HepG2 (cell line): ENCODE results near the gene TRIM37. TPM values are rescaled to one million over a fixed set of nuclear protein-coding genes. Genes with fewer than 3 reads are reported as not detected.

ENCODE experiments used
- AGO1 ChIP-seq: fragments of 200-400 bp; formaldehyde crosslinking; IDR thresholded peaks from 2 replicates; pipeline ENCODE4 v1.6.1; 2017; ENCODE audit warnings: mild to moderate bottlenecking, low read depth, low read length, moderate library complexity; ENCODE audit not compliant: poor library complexity, severe bottlenecking
- ATF1 ChIP-seq: IDR thresholded peaks from 2 replicates; pipeline ENCODE4 v1.6.1; 2016; ENCODE audit warnings: mild to moderate bottlenecking, control low read depth
- DR1 ChIP-seq: sonication (generic); formaldehyde crosslinking; IDR thresholded peaks from 2 replicates; pipeline ENCODE4 v1.8.0; 2021; ENCODE audit warnings: mild to moderate bottlenecking, missing genetic modification reagents, inconsistent platforms
- ELF3 ChIP-seq: IDR thresholded peaks from 2 replicates; pipeline ENCODE4 v1.6.1; 2016; ENCODE audit warnings: missing genetic modification reagents, missing compliant biosample characterization
- ERF ChIP-seq: IDR thresholded peaks from 2 replicates; pipeline ENCODE4 v1.6.1; 2018; ENCODE audit warnings: missing biosample characterization, missing genetic modification reagents
- FOXP4 ChIP-seq: sonication (generic); formaldehyde crosslinking; IDR thresholded peaks from 2 replicates; pipeline ENCODE4 v1.4.0; 2020; ENCODE audit warnings: missing genetic modification reagents
- HNF1B ChIP-seq: sonication (generic); formaldehyde crosslinking; IDR thresholded peaks from 2 replicates; pipeline ENCODE4 v1.5.1; 2020; ENCODE audit warnings: mild to moderate bottlenecking, moderate library complexity, missing genetic modification reagents
- HNRNPL ChIP-seq: fragments of 200-400 bp; formaldehyde crosslinking; IDR thresholded peaks from 2 replicates; pipeline ENCODE4 v1.6.1; 2017; ENCODE audit warnings: mild to moderate bottlenecking, low read depth, low read length
- KDM4B ChIP-seq: sonication (generic); formaldehyde crosslinking; IDR thresholded peaks from 2 replicates; pipeline ENCODE4 v1.4.0; 2020; ENCODE audit warnings: missing genetic modification reagents
- PATZ1 ChIP-seq: sonication (generic); formaldehyde crosslinking; IDR thresholded peaks from 2 replicates; pipeline ENCODE4 v1.4.0; 2020; ENCODE audit warnings: missing genetic modification reagents
- PAXIP1 ChIP-seq: sonication (generic); formaldehyde crosslinking; conservative IDR thresholded peaks from 2 replicates; pipeline ENCODE4 v1.4.0; 2020; ENCODE audit warnings: mild to moderate bottlenecking, missing genetic modification reagents, moderate library complexity
- RFXAP ChIP-seq: sonication (generic); formaldehyde crosslinking; IDR thresholded peaks from 2 replicates; pipeline ENCODE4 v1.4.0; 2020; ENCODE audit warnings: missing genetic modification reagents, borderline replicate concordance
- SMAD9 ChIP-seq: sonication (generic); formaldehyde crosslinking; IDR thresholded peaks from 2 replicates; pipeline ENCODE4 v1.5.1; 2020; ENCODE audit warnings: mild to moderate bottlenecking, missing genetic modification reagents
- ZBTB26 ChIP-seq: IDR thresholded peaks from 2 replicates; pipeline ENCODE4 v1.6.1; 2016; ENCODE audit warnings: missing compliant biosample characterization, missing genetic modification reagents, borderline replicate concordance
- ZNF557 ChIP-seq: sonication (generic); formaldehyde crosslinking; IDR thresholded peaks from 2 replicates; pipeline ENCODE4 v1.4.0; 2020; ENCODE audit warnings: missing genetic modification reagents
- ZNF605 ChIP-seq: sonication (generic); formaldehyde crosslinking; IDR thresholded peaks from 2 replicates; pipeline ENCODE4 v1.8.0; 2022; ENCODE audit warnings: mild to moderate bottlenecking, missing genetic modification reagents
- ZNF792 ChIP-seq: IDR thresholded peaks from 2 replicates; pipeline ENCODE4 v1.6.1; 2016
- ZNF883 ChIP-seq: sonication (generic); formaldehyde crosslinking; IDR thresholded peaks from 2 replicates; pipeline ENCODE4 v1.5.1; 2020; ENCODE audit warnings: mild to moderate bottlenecking, missing genetic modification reagents; ENCODE audit errors: not compliant biosample characterization
- ZSCAN12 ChIP-seq: sonication (generic); formaldehyde crosslinking; IDR thresholded peaks from 2 replicates; pipeline ENCODE4 v1.9.0; 2021; ENCODE audit warnings: mild to moderate bottlenecking, missing genetic modification reagents
- polyA plus RNA-seq, 8 experiments: library from polyadenylated mRNA; depleted of rRNA in 3 of 8; stranded (reverse) in 7 of 8; unstranded in 1 of 8; fragments of >200 nt; fragmentation: Illumina TruSeq in 4 of 8; extraction: Trizol in 4 of 8; gene quantifications; 2 replicates each; pipeline versions ENCODE4 v1.2.1 to v1.2.3, GENCODE V29; 2011 to 2016; ENCODE audit warnings: low read depth in 4 of 8, missing spikeins in 1 of 8, mixed read lengths in 1 of 8; ENCODE audit not compliant: insufficient read depth in 1 of 8
- total RNA-seq, 5 experiments: library from RNA; depleted of rRNA; stranded (reverse); fragments of >200 nt; fragmentation: Illumina TruSeq; extraction: Trizol; gene quantifications; 2 replicates each; pipeline ENCODE4 v1.2.3, GENCODE V29; 2016; ENCODE audit warnings: low read depth in 1 of 5

Gene TRIM37
- total and polyA plus RNA-seq, 2 of the 13 experiments (the other 11 are each of a cell fraction or from before 2014, with no cell fraction given) = 12.4 to 39.1 TPM

- TF ChIP-seq AGO1 (no peak), ZNF792 (CRISPR knock-in tag) (peak; percentile 55), ZNF557 (CRISPR knock-in tag) (no peak), HNRNPL (peak; percentile 53; the same call in 1 of the 2 replicates), ERF (peak; percentile 53; the same call in 1 of the 2 replicates), ZNF605 (CRISPR knock-in tag) (peak; percentile 97), DR1 (peak; percentile 59; the same call in 1 of the 2 replicates), KDM4B (CRISPR knock-in tag) (peak; percentile 50; the same call in 1 of the 2 replicates), HNF1B (peak; percentile 9; the same call in 1 of the 2 replicates), RFXAP (CRISPR knock-in tag) (peak; percentile 97), ZBTB26 (CRISPR knock-in tag) (peak; percentile 37; the same call in 1 of the 2 replicates), ATF1 (peak; percentile 92), ELF3 (CRISPR knock-in tag) (peak; percentile 68), PAXIP1 (CRISPR knock-in tag) (0 out of 2 replicates have a peak, but pooled peaks have one; percentile 39), FOXP4 (CRISPR knock-in tag) (peak; percentile 8; the same call in 1 of the 2 replicates), ZNF883 (CRISPR knock-in tag) (peak; percentile 58), SMAD9 (peak; percentile 83), PATZ1 (CRISPR knock-in tag) (peak; percentile 68), ZSCAN12 (CRISPR knock-in tag) (no peak)
Measured at GRCh38 chr17:59154721-59155438, 48.2 kb upstream of the TRIM37 start, which contains the start of gene SKA2 (continued).
